ENCODE data around the gene ALCAM.

DNA sequence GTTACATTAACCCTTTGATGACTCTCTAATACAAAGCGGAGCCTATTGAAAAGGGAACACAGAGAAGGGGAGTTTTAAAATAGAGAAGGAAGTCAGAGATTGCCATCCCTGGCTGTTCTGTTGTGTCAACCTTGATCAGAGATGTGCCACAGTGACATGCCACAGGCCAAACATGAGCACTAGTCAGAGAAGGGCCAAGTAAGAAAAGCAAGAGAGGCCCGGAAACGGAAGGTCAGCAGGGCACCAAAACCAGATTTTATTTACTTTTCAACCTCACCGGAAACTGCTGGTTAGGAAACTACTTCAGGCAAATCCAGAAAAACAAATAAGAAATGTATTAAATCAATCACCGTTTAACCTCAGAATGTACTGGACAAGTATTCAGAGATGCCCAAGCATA lies 171.8 kb downstream of the ALCAM start:
- TF ChIP-seq, protein P1, sequence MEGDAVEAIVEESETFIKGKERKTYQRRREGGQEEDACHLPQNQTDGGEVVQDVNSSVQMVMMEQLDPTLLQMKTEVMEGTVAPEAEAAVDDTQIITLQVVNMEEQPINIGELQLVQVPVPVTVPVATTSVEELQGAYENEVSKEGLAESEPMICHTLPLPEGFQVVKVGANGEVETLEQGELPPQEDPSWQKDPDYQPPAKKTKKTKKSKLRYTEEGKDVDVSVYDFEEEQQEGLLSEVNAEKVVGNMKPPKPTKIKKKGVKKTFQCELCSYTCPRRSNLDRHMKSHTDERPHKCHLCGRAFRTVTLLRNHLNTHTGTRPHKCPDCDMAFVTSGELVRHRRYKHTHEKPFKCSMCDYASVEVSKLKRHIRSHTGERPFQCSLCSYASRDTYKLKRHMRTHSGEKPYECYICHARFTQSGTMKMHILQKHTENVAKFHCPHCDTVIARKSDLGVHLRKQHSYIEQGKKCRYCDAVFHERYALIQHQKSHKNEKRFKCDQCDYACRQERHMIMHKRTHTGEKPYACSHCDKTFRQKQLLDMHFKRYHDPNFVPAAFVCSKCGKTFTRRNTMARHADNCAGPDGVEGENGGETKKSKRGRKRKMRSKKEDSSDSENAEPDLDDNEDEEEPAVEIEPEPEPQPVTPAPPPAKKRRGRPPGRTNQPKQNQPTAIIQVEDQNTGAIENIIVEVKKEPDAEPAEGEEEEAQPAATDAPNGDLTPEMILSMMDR (IDR thresholded peaks at IDR 0.05; ENCODE audit: insufficient read depth, low read length) = no peak
- TF ChIP-seq POLR2AphosphoS5 (IDR thresholded peaks at IDR 0.05; ENCODE audit: low read depth) = no peak
- no peak for TF ChIP-seq GABPA (IDR thresholded peaks at IDR 0.05; ENCODE audit: low read depth)
- TF ChIP-seq, protein P2, sequence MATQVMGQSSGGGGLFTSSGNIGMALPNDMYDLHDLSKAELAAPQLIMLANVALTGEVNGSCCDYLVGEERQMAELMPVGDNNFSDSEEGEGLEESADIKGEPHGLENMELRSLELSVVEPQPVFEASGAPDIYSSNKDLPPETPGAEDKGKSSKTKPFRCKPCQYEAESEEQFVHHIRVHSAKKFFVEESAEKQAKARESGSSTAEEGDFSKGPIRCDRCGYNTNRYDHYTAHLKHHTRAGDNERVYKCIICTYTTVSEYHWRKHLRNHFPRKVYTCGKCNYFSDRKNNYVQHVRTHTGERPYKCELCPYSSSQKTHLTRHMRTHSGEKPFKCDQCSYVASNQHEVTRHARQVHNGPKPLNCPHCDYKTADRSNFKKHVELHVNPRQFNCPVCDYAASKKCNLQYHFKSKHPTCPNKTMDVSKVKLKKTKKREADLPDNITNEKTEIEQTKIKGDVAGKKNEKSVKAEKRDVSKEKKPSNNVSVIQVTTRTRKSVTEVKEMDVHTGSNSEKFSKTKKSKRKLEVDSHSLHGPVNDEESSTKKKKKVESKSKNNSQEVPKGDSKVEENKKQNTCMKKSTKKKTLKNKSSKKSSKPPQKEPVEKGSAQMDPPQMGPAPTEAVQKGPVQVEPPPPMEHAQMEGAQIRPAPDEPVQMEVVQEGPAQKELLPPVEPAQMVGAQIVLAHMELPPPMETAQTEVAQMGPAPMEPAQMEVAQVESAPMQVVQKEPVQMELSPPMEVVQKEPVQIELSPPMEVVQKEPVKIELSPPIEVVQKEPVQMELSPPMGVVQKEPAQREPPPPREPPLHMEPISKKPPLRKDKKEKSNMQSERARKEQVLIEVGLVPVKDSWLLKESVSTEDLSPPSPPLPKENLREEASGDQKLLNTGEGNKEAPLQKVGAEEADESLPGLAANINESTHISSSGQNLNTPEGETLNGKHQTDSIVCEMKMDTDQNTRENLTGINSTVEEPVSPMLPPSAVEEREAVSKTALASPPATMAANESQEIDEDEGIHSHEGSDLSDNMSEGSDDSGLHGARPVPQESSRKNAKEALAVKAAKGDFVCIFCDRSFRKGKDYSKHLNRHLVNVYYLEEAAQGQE (IDR thresholded peaks at IDR 0.05; ENCODE audit: insufficient replicate concordance, low read depth) = no peak
